Stimulated activated CD8-positive, alpha-beta memory T cell treated with anti-CD3 and anti-CD28 coated beads, Interleukin-12 subunit alpha, Interleukin-12 subunit beta, amount 100 ng/mL, for 1 hour (primary cell): ENCODE data around the gene SNX25.
"Not testable (repeated sequence)": the region's sequence is repeated elsewhere in the genome, so short reads cannot be mapped to it uniquely, and the experiment has no call there.

ENCODE experiments used
- DNase-seq: peaks from one replicate; pipeline ENCODE4 v3.0.0-alpha.2; 2020; ENCODE audit warnings: low read depth

The SNX25 gene

DNA sequence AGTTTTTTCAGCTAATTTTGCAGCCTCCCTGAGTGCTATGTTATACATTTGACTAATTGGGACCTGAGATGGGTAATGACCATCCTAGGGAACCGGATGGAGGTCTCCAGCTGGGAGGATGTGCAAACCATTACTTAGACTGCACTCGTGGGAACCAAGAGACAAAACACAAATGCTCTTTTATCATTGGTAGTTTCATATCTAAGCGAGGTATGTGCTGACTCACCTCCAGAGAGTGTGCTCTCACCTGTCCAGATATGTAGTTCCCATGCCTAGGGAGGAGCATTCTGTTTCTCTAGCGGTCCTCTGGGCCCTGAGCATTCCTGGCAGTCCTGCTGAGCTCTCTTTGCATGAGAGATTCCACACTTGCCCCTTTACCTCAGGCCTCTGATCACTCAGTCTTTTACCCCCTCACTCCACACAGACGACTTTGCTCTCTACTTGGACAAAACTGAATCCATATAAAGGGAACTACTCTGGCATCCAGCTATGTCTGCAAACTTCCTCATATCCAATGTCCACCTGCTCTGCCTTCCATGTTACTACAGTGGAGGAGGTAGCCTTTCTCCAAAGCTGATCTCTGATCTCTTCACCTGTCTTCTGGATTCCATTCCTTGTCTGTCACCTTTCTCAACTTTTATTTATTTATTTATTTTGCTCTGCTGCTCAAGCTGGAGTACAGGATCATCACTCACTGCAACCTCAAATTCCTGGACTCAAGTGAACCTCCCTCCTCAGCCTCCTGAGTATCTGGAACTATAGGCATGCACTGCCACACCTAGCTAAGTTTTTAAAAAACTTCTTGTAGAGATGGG lies 97.9 kb downstream of the SNX25 start:
- DNase-seq, result no peak

DNA sequence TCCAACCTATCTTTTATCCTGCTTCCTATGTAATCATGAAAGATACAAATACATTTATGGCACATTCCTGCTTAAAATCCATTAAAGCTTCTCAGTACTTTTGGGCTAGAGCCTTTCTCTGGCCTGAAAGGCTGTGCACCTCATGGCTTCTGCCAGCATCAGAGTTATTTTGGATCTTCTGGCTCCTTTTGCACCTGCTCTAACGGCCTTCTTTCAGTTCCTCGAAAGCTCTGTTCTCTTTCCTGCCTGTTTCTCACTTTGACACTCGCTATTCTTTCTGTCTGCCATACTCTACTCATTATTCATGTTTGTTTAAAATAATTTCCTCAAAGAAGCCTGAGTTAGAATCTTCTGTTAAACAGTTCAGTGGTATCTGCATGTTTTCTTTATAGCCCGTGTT lies 100.4 kb downstream of the SNX25 start:
- no peak for DNase-seq

DNA sequence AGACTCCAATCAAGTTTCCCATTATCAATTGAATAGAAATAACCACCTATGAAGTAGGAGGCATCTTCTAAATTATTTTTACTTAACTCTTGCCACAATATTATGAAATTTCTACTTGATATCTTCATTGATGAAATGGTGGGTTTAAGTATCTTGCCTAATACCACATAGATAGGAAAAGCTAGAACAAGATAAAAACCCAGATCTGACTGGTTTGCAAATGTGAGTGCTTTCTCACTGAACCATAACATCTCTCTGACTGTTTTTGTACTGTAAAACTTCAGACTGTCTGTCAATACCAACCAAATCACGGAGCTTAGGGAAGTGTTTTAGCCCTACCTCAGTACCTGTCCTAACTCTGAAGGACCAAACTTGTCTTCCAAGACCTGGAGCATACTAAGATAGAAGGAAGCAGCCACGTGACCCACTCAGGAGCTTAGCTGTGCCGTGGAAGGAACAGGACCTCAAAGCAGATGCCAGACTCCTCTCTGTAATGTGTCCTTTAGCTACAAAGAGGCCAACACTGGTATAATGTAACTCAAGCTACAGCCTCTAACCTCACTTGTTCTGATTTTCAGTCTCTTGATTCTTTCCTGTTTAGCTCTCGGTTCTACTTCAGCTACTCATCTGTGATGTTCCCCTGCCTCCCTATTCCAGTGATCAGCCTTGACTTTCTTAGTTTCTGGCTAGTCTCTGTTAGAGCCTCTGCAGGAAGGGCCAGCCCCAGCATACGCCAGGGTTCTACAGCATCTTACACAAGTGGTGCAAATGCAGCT lies 101.9 kb downstream of the SNX25 start:
- DNase-seq, result no peak

GRCh38 chr4:185312699-185313098 lies 103.3 kb downstream of the SNX25 start:
- DNase-seq, result no peak

DNA sequence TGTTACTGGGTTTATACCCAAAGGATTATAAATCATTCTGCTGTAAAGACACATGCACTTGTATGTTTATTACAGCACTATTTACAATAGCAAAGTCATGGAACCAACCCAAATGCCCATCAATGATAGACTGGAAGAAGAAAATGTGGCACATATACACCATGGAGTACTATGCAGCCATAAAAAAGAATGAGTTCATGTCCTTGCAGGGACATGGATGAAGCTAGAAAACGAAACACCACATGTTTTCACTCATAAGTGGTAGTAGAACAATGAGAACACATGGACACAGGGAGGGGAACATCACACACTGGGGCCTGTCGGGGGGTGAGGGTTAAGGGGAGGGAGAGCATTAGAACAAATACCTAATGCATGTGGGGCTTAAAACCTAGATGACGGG lies 108.1 kb downstream of the SNX25 start:
- not testable (repeated sequence) for DNase-seq

- DNase-seq, result no peak
Observed at GRCh38 chr4:185317880-185318279, 108.5 kb downstream of the SNX25 start.

GRCh38 chr4:185318679-185319078 lies 109.3 kb downstream of the SNX25 start:
- DNase-seq, result no peak

DNA sequence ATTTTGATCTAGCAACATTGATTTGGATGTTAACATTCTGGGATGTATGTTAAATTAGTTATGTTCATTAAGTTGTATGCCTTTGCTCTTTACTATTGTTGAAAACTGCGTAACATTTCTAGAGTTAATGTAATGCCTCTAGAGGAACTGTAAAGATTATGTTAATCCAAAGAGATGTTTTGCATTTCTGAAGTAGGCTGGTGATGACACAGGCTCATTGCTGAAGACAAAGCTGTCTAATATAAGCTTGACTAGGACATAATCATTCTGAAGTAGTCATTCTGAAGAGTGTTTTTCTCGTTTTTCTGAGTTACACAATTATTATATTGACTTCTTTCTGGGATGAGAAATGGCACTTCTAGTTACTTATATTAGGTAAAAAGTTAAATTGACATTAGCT lies 113.4 kb downstream of the SNX25 start:
- no peak for DNase-seq

- no peak for DNase-seq
Observed at GRCh38 chr4:185323606-185324005, 114.2 kb downstream of the SNX25 start.

DNA sequence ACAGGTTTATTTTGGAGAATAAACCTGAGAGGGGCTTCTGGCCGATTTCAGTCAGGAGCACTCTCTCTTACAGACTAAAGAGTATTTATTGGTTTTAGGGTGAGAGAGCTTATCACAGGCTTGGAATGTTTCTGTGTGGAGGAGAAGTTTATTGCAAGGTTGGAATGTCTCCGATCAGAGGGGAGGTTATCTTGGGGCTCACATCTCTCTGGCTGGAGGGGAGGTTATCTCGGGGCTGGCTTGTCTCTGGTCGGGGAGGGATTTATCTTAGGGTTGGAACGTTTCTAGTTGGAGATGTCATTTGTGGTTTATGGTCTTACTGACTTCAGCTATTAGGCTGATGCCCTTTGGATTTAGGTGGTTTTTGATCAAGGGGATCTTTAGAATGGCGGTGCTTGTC lies 115.0 kb downstream of the SNX25 start:
- DNase-seq, result not testable (repeated sequence)

- DNase-seq, result not testable (repeated sequence)
Observed at GRCh38 chr4:185325721-185326120, 116.3 kb downstream of the SNX25 start.

DNA sequence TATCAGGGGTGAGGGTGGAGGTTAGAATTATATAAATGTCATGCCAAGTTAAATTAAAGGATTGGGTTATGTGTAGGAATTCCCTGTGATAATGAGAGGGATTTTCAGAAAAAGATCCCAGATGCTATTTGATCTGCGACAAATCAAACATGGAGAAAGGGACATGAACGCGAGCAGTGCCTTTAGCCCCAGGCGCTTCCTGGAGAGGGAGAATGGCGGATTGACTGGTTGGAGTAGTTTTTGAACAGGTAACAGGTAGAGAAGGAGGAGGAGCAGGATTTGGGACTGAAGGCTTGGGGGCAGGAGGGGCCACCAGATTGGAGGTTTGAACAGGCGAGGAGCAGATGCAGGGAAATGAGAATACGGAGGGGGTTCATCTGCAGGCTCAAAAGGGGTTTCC lies 119.2 kb downstream of the SNX25 start:
- DNase-seq, result no peak

GRCh38 chr4:185329879-185330510 lies 120.6 kb downstream of the SNX25 start:
- not testable (repeated sequence) for DNase-seq

GRCh38 chr4:185332575-185333464 lies 123.4 kb downstream of the SNX25 start:
- DNase-seq, result no peak

DNA sequence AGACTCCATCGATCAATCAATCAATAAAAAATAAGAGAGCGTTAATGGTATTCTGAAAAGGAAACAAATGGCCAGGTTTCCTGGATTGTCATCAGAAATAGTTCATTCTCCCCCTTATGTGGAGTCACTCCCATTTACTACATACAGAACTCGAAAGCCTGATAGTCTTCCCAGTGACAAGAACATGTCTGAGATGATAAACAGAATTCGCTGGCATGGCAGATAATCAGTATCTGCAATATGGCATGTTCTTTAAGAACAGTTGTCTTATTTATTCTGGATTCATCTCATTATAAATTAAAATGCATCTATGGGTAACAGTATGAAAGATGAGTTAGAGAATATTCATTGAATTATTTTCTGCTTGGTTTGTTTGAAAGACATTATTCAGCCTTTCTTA lies 124.9 kb downstream of the SNX25 start:
- DNase-seq, result no peak

GRCh38 chr4:185335579-185335978 lies 126.2 kb downstream of the SNX25 start:
- no peak for DNase-seq

- no peak for DNase-seq
Observed at GRCh38 chr4:185339941-185340340, 130.5 kb downstream of the SNX25 start.

GRCh38 chr4:185341377-185341776 lies 132.0 kb downstream of the SNX25 start:
- DNase-seq, result no peak

GRCh38 chr4:185341841-185342240 lies 132.4 kb downstream of the SNX25 start:
- no peak for DNase-seq

GRCh38 chr4:185343726-185344581 lies 134.6 kb downstream of the SNX25 start:
- no peak for DNase-seq
